SK-N-SH (cell line): ENCODE measurements around the gene PKM. TPM values are rescaled to one million over a fixed set of nuclear protein-coding genes. Genes with fewer than 3 reads are reported as not detected.
A peak's percentile ranks its signal among the peaks of the same experiment; 100 is the strongest.

Experiments used
- CTCF ChIA-PET: fragments of 300-600, 350-600 bp; formaldehyde crosslinking; extraction: SDS; loops from one replicate; lab custom pipeline; 2021; lab: Yijun Ruan, JAX
- POLR2A ChIA-PET: fragments of 350-600 bp; sonication (Branson Sonifier 250); formaldehyde crosslinking; extraction: SDS; loops from one replicate; lab custom pipeline; 2020; ENCODE audit warnings: antibody characterized with exemption, inconsistent platforms; lab: Yijun Ruan, JAX
- DNase-seq: peaks from one replicate; pipeline ENCODE4 v3.0.0; 2012
- H2AFZ ChIP-seq: fragments of 200-600 bp; sonication (generic); 2 replicates; pipeline ENCODE4 v1.8.1; 2016; ENCODE audit warnings: antibody characterized with exemption, mild to moderate bottlenecking, low read depth
- H3F3A ChIP-seq: fragments of 200-600 bp; sonication (generic); replicated peaks from 2 replicates; pipeline ENCODE3; 2016; ENCODE audit warnings: antibody characterized with exemption, mild to moderate bottlenecking; ENCODE audit not compliant: insufficient read depth
- H3K27ac ChIP-seq, 2 experiments: fragments of 200-500 bp in 1 of 2; fragments of 200-600 bp in 1 of 2; sonication (Bioruptor generic) in 1 of 2; sonication (generic), shearing (Covaris generic) in 1 of 2; 2 replicates each; pipeline versions ENCODE4 v1.5.1 to v1.6.1; 2014 to 2016; ENCODE audit warnings: low read depth in 2 of 2, inconsistent platforms in 1 of 2, low read length in 1 of 2, mild to moderate bottlenecking in 1 of 2, mixed read lengths in 1 of 2
- H3K27me3 ChIP-seq: fragments of 200-600 bp; sonication (generic), shearing (Covaris generic); 2 replicates; pipeline ENCODE4 v1.6.1; 2016; ENCODE audit warnings: mixed run types; ENCODE audit not compliant: insufficient read depth
- H3K36me3 ChIP-seq, 2 experiments: fragments of 200-500 bp in 1 of 2; fragments of 200-600 bp in 1 of 2; sonication (Bioruptor generic) in 1 of 2; sonication (generic) in 1 of 2; replicated peaks in 1 of 2; 2 replicates each; pipeline versions ENCODE3 to v1.5.1; 2014 to 2016; ENCODE audit warnings: low read length in 1 of 2, mild to moderate bottlenecking in 1 of 2; ENCODE audit not compliant: insufficient read depth in 2 of 2, control insufficient read depth in 1 of 2
- H3K4me1 ChIP-seq, 2 experiments: fragments of 200-500 bp in 1 of 2; fragments of 200-600 bp in 1 of 2; sonication (Bioruptor generic) in 1 of 2; sonication (generic), shearing (Covaris generic) in 1 of 2; 2 replicates each; pipeline versions ENCODE4 v1.5.1 to v1.6.1; 2014 to 2016; ENCODE audit warnings: low read depth in 1 of 2, low read length in 1 of 2, mixed run types in 1 of 2; ENCODE audit not compliant: insufficient read depth in 2 of 2, control insufficient read depth in 1 of 2
- H3K4me2 ChIP-seq: fragments of 200-600 bp; sonication (generic), shearing (Covaris generic); 2 replicates; pipeline ENCODE4 v1.6.1; 2017; ENCODE audit warnings: mixed run types
- H3K4me3 ChIP-seq, 2 experiments: fragments of 200-500 bp in 1 of 2; fragments of 200-600 bp in 1 of 2; sonication (Bioruptor generic) in 1 of 2; sonication (generic), shearing (Covaris generic) in 1 of 2; 2 replicates each; pipeline versions ENCODE4 v1.5.1 to v1.8.1; 2014 to 2016; ENCODE audit warnings: low read depth in 2 of 2, inconsistent platforms in 1 of 2, low read length in 1 of 2, mild to moderate bottlenecking in 1 of 2, mixed read lengths in 1 of 2, moderate library complexity in 1 of 2
- H3K79me2 ChIP-seq: fragments of 200-600 bp; sonication (generic); 2 replicates; pipeline ENCODE4 v1.8.1; 2017; ENCODE audit warnings: mild to moderate bottlenecking; ENCODE audit not compliant: insufficient read depth
- H3K9ac ChIP-seq: fragments of 200-600 bp; sonication (generic); 2 replicates; pipeline ENCODE4 v1.6.1; 2017; ENCODE audit warnings: mixed run types
- H3K9me2 ChIP-seq: fragments of 200-600 bp; sonication (generic); 2 replicates; pipeline ENCODE4 v1.6.1; 2017; ENCODE audit warnings: mixed run types
- H3K9me3 ChIP-seq: fragments of 200-600 bp; sonication (generic); 2 replicates; pipeline ENCODE4 v1.6.1; 2017; ENCODE audit warnings: mixed run types, mild to moderate bottlenecking, moderate library complexity
- H4K20me1 ChIP-seq: fragments of 200-600 bp; sonication (generic); 2 replicates; pipeline ENCODE4 v1.6.1; 2017; ENCODE audit warnings: mild to moderate bottlenecking, mixed run types; ENCODE audit not compliant: insufficient read depth
- ELF1 ChIP-seq: IDR thresholded peaks from 2 replicates; pipeline ENCODE4 v1.4.0; 2012
- FOSL2 ChIP-seq: IDR thresholded peaks from 2 replicates; pipeline ENCODE4 v1.4.0; 2012; ENCODE audit warnings: low read depth, mild to moderate bottlenecking, moderate library complexity, borderline replicate concordance
- GATA2 ChIP-seq: sonication (generic); formaldehyde crosslinking; IDR thresholded peaks from 2 replicates; pipeline ENCODE4 v1.5.0; 2020; ENCODE audit warnings: mild to moderate bottlenecking, missing genetic modification reagents
- MXI1 ChIP-seq: IDR thresholded peaks from 2 replicates; pipeline ENCODE4 v1.6.1; 2012; ENCODE audit warnings: mild to moderate bottlenecking, low read depth, low read length, improper control_type of control experiment
- NRF1 ChIP-seq: IDR thresholded peaks from 2 replicates; pipeline ENCODE4 v1.6.1; 2012; ENCODE audit warnings: low read depth, mild to moderate bottlenecking, low read length
- RAD21 ChIP-seq: IDR thresholded peaks from 2 replicates; pipeline ENCODE4 v1.6.1; 2012; ENCODE audit warnings: mild to moderate bottlenecking, low read length
- RCOR1 ChIP-seq: fragments of 150-350 bp; IDR thresholded peaks from 2 replicates; pipeline ENCODE4 v1.6.1; 2017; ENCODE audit warnings: antibody characterized with exemption, low read length
- RXRA ChIP-seq: IDR thresholded peaks from 2 replicates; pipeline ENCODE4 v1.4.0; 2012; ENCODE audit warnings: low read depth, mild to moderate bottlenecking, borderline replicate concordance
- SMC3 ChIP-seq: IDR thresholded peaks from 2 replicates; pipeline ENCODE4 v1.6.1; 2012; ENCODE audit warnings: low read depth, low read length, improper control_type of control experiment
- TAF1 ChIP-seq: IDR thresholded peaks from 2 replicates; pipeline ENCODE4 v1.6.1; 2012; ENCODE audit warnings: low read depth, mild to moderate bottlenecking, low read length, moderate library complexity, borderline replicate concordance
- TEAD4 ChIP-seq: IDR thresholded peaks from 2 replicates; pipeline ENCODE4 v1.4.0; 2012; ENCODE audit warnings: mild to moderate bottlenecking, borderline replicate concordance; ENCODE audit not compliant: insufficient read depth
- WGBS: methylation state at CpG from one replicate; pipeline ENCODE4 v1.1.6; 2017; ENCODE audit warnings: low lambda C conversion rate; 5-methylcytosine and 5-hydroxymethylcytosine counted together
- polyA plus RNA-seq, 3 experiments: library from polyadenylated mRNA; depleted of rRNA; stranded (reverse); fragments of >200 nt; gene quantifications; 2 replicates each; pipeline ENCODE4 v1.2.3, GENCODE V29; 2012
- TF ChIP-seq, protein P1 (sequence below): IDR thresholded peaks from 2 replicates; pipeline ENCODE4; 2012
- TF ChIP-seq, protein P2 (sequence below): IDR thresholded peaks from 2 replicates; pipeline ENCODE4 v1.6.1; 2012; ENCODE audit warnings: mild to moderate bottlenecking, low read depth, low read length, moderate library complexity

The PKM gene
- polyA plus RNA-seq, 1 of the 3 experiments (the other 2 are of a cell fraction), result 1,453 TPM

DNA sequence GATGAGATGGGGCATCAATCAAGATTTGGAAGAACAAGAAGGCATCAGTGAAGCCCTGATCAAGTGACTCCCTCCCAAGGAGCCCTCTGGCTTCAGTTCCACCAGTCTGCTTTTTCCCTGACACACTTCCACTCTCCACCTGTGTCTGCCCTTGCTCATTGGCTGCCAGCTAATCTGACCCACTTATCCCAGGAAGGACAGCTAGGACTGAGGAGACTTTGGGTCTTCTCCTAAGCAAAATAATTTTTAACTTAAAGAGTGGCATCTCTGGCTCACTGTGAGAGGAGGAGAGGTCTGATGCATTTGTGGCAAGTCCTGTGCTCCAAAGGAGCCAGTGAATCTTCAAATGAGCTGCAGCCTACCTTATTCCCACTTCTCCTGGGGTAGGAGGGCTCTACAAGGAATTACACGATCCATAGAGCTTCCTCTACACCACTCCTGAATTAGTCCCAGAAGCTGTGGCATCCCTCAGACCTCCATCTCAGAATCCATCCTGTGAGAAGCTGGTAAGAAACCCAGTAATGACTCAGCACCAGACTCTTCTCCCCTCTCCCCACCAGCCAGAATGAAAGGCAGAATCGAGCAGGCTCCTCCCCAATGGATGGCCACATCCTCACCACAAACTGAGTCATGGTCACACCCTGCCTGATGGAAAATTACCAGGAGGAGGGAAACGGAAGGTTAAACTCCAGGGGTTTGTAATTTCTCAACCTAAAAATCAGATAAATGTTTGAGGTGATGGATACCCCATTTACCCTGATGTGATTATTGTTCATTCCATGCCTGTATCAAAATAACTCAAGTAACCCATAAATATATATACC is 6.3 kb upstream of the PKM start (continued):
- TF ChIP-seq TAF1, result peak; percentile 95
- no peak for TF ChIP-seq RAD21
- peak; percentile 86 for TF ChIP-seq FOSL2

DNA sequence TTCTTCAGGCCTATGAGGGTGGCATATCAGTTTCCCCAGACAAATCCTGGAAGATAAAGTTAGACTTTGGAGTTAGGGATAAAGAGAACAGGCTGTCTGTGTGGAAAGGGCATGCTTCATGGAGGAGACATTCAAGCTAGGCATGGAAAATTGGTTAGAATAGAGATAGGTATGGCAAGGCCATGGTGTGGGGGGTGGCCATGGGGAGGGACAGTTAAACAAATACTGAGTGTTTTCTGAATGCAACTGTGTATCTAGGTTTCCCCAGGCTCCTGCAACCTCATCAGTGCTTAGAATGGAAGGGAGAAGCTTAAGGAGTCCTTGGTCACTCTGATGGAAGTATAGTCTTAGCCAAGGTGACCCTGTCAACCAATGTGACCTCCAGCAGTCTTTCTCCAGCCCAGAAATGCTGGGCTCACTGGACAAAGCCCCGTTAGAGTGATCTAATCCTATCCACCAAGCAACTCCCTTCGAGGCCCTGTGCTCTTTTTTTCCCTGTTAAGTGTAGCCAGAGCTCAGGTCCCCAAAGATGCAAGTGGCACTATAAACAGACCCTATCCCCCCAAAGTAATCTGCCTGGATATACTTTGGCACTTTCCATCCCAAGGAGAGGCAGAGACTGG is 5.5 kb upstream of the PKM start:
- POLR2A ChIA-PET, result no interaction called here

DNA sequence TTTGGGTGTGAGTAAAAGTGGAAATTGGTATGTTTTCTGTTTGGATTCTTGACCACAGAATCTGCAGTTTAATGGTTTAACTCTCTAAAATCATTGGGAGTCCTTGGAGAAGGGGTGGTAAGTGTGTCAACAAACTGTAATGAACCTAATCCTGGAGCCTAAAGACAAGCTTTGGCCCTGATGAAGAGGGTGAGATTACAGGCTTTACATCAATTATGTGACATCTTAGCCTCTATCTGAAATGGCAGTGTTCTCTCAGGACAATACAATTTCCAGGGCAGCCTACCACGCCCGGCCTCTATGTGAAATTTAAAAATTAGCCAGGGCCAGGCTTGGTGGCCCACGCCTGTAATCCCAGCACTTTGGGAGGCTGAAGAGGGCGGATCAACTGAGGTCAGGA is 4.3 kb upstream of the PKM start:
- Histone ChIP-seq H3K4me2 (no peak overlapping the region), H3K27me3 (no peaks in the 10 kb centered on the region), H3K9me2 (no peaks in the 10 kb centered on the region), H2AFZ (no peak overlapping the region), H3F3A (peaks cover 43% of the 10 kb centered on the region), H3K36me3 (peaks cover 0 to 4% of the 10 kb centered on the region in 2 experiments), H3K27ac (no peak overlapping the region), H3K79me2 (peaks cover 45% of the 10 kb centered on the region), H3K4me1 (peaks cover 11 to 26% of the 10 kb centered on the region in 2 experiments), H3K4me3 (no peak overlapping the region), H3K9ac (no peak overlapping the region), H4K20me1 (no peaks in the 10 kb centered on the region), H3K9me3 (no peaks in the 10 kb centered on the region)
- POLR2A ChIA-PET, result no interaction called here
- CTCF ChIA-PET, result interaction anchor here (0.8 kb wide), 1 partner anchor 9 kb away, joined by 3 read pairs; no protein-coding TSS in a partner anchor
- 96% methylated on average over 4 of the region's 4 CpGs for WGBS
- no peak for DNase-seq
- TF ChIP-seq GATA2 (CRISPR knock-in tag) (no peak), NRF1 (no peak), ELF1 (no peak), MXI1 (no peak), RAD21 (no peak), TAF1 (no peak), RCOR1 (no peak), RXRA (no peak)
- TF ChIP-seq, protein P1, sequence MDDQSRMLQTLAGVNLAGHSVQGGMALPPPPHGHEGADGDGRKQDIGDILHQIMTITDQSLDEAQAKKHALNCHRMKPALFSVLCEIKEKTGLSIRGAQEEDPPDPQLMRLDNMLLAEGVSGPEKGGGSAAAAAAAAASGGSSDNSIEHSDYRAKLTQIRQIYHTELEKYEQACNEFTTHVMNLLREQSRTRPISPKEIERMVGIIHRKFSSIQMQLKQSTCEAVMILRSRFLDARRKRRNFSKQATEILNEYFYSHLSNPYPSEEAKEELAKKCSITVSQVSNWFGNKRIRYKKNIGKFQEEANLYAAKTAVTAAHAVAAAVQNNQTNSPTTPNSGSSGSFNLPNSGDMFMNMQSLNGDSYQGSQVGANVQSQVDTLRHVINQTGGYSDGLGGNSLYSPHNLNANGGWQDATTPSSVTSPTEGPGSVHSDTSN, result no peak

More for the DNA sequence above, 5.5 kb upstream of the PKM start:
- CTCF ChIA-PET, result interaction anchor here (1.2 to 2.3 kb wide), 2 partner anchors 10 to 37 kb away, joined by 5 to 10 read pairs; no protein-coding TSS in a partner anchor
- Histone ChIP-seq H3F3A (peaks cover 42% of the 10 kb centered on the region), H3K9me2 (no peaks in the 10 kb centered on the region), H3K79me2 (peaks cover 36% of the 10 kb centered on the region), H3K4me3 (peak overlapping the region; percentile 40 to 73; a peak in 3 of 4 replicates), H3K27me3 (no peaks in the 10 kb centered on the region), H3K9ac (peak overlapping the region; percentile 88), H3K36me3 (peaks cover 2 to 14% of the 10 kb centered on the region in 2 experiments), H4K20me1 (no peaks in the 10 kb centered on the region), H3K9me3 (no peaks in the 10 kb centered on the region), H3K27ac (peak overlapping the region; percentile 78 to 99), H3K4me2 (peak overlapping the region; percentile 94), H2AFZ (no peak overlapping the region), H3K4me1 (peaks cover 11 to 26% of the 10 kb centered on the region in 2 experiments)
- TF ChIP-seq RAD21 (no peak), MXI1 (no peak), SMC3 (no peak), TEAD4 (no peak)
- TF ChIP-seq, protein P2, sequence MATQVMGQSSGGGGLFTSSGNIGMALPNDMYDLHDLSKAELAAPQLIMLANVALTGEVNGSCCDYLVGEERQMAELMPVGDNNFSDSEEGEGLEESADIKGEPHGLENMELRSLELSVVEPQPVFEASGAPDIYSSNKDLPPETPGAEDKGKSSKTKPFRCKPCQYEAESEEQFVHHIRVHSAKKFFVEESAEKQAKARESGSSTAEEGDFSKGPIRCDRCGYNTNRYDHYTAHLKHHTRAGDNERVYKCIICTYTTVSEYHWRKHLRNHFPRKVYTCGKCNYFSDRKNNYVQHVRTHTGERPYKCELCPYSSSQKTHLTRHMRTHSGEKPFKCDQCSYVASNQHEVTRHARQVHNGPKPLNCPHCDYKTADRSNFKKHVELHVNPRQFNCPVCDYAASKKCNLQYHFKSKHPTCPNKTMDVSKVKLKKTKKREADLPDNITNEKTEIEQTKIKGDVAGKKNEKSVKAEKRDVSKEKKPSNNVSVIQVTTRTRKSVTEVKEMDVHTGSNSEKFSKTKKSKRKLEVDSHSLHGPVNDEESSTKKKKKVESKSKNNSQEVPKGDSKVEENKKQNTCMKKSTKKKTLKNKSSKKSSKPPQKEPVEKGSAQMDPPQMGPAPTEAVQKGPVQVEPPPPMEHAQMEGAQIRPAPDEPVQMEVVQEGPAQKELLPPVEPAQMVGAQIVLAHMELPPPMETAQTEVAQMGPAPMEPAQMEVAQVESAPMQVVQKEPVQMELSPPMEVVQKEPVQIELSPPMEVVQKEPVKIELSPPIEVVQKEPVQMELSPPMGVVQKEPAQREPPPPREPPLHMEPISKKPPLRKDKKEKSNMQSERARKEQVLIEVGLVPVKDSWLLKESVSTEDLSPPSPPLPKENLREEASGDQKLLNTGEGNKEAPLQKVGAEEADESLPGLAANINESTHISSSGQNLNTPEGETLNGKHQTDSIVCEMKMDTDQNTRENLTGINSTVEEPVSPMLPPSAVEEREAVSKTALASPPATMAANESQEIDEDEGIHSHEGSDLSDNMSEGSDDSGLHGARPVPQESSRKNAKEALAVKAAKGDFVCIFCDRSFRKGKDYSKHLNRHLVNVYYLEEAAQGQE, result no peak
- DNase-seq, result no peak
- WGBS, result 90% methylated on average over 2 of the region's 2 CpGs
